Activated CD8-positive, alpha-beta T cell treated with anti-CD3 and anti-CD28 coated beads, Interleukin-2, amount 10 ng/mL, durations not matched to agents 7 days and 5 days (primary cell): Measurements from ENCODE around the gene JUN. TPM values are rescaled to one million over a fixed set of nuclear protein-coding genes. Genes with fewer than 3 reads are reported as not detected.

Experiments used
- ATAC-seq: fragments of 150-1000 bp; cut with Tn5 transposase; one replicate; pipeline ENCODE4 v1.10.0; 2021; ENCODE audit warnings: moderate library complexity
- CTCF ChIA-PET: fragments of 350-600 bp; sonication (Branson Sonifier 250); formaldehyde crosslinking; loops from one replicate; lab custom pipeline; 2021; ENCODE audit warnings: antibody characterized with exemption; lab: Charles Lee
- POLR2A ChIA-PET: fragments of 350-600 bp; sonication (Branson Sonifier 250); formaldehyde crosslinking; loops from one replicate; lab custom pipeline; 2021; ENCODE audit warnings: antibody characterized with exemption; lab: Charles Lee
- DNase-seq: peaks from one replicate; pipeline ENCODE4 v3.0.0-alpha.2; 2020
- H3K27ac Mint-ChIP-seq: one replicate; pipeline ENCODE4 v1.8.0; 2021; ENCODE audit warnings: mild to moderate bottlenecking, mixed read lengths
- H3K27me3 Mint-ChIP-seq: one replicate; pipeline ENCODE4 v1.8.0; 2021; ENCODE audit warnings: low read depth, mixed read lengths
- H3K36me3 Mint-ChIP-seq: one replicate; pipeline ENCODE4 v1.8.0; 2021; ENCODE audit warnings: low read depth, mixed read lengths
- H3K4me1 Mint-ChIP-seq: one replicate; pipeline ENCODE4 v1.8.0; 2021; ENCODE audit warnings: low read depth, mixed read lengths
- H3K4me3 Mint-ChIP-seq: one replicate; pipeline ENCODE4 v1.8.0; 2021; ENCODE audit warnings: mild to moderate bottlenecking, mixed read lengths
- H3K9me3 Mint-ChIP-seq: one replicate; pipeline ENCODE4 v1.8.0; 2022; ENCODE audit warnings: mixed read lengths; ENCODE audit not compliant: insufficient read depth
- total RNA-seq, 2 experiments: library from RNA; stranded (reverse); gene quantifications; one replicate each; pipeline ENCODE4 v1.2.3, GENCODE V29; 2021

Gene JUN
- total RNA-seq, result 100 to 1,000 TPM; 107 to 110 TPM

GRCh38 chr1:58783993-58784757 is at the start of gene JUN:
Gene JUN, minus strand, starts transcription at chr1:58784047. Its CDS starts 977 bp downstream, at chr1:58783070.
- Mint-ChIP-seq H3K27ac (peak within 1 kb of the TSS; percentile 95), H3K9me3 (peaks cover 10% of the 10 kb centered on the region), H3K27me3 (no peaks in the 10 kb centered on the region), H3K4me3 (peak within 1 kb of the TSS; percentile 87), H3K36me3 (peaks cover 41% of the 10 kb centered on the region), H3K4me1 (peaks cover 30% of the 10 kb centered on the region)
- ChIA-PET CTCF (interaction anchor here (0.9 to 10.4 kb wide), 13 partner anchors 11 to 975 kb away, joined by 3 to 63 read pairs (median 5); partner anchors contain the start of gene FGGY), POLR2A (interaction anchor here (0.6 to 4.6 kb wide), 60 partner anchors 11 to 975 kb away, joined by 3 to 38 read pairs (median 4); partner anchors contain the start of genes FGGY and OMA1)
- DNase-seq, result peak; percentile 99
- peak; percentile 74 for ATAC-seq

GRCh38 chr1:58833166-58833565 is 49.3 kb upstream of the JUN start:
- H3K9me3 Mint-ChIP-seq, result peaks cover 9% of the 10 kb centered on the region
- ChIA-PET CTCF (interaction anchor here (0.7 kb wide), 1 partner anchor 228 kb away, joined by 3 read pairs; no protein-coding TSS in a partner anchor), POLR2A (no interaction called here)
- peaks cover 8% of the 10 kb centered on the region for H3K36me3 Mint-ChIP-seq
- ATAC-seq (no peak), DNase-seq (no peak)
- no peaks in the 10 kb centered on the region for H3K27me3 Mint-ChIP-seq
- no peak overlapping the region for H3K4me3 Mint-ChIP-seq
- H3K4me1 Mint-ChIP-seq, result no peaks in the 10 kb centered on the region
- H3K27ac Mint-ChIP-seq, result no peak overlapping the region

DNA sequence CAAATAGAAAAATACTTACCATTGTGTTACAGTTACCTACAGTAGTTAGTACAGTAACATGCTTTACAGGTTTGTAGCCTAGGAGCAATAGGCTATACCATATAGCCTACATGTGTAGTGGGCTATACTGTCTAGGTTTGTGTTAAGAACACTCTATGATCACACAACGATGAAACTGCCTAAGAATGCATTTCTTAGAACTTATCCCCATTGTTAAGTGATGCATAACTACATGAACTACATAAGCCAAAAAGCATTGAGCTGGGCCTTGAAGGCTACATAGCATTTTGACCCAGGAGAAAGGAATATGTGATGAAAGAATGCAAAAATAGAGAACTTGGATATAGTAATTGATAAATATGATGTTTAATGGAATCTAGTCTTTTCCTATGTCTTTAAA is 46.4 kb upstream of the JUN start:
- ChIA-PET CTCF (no interaction called here), POLR2A (no interaction called here)
- Mint-ChIP-seq H3K36me3 (peaks cover 21% of the 10 kb centered on the region), H3K27me3 (no peaks in the 10 kb centered on the region), H3K4me1 (no peaks in the 10 kb centered on the region), H3K4me3 (no peak overlapping the region), H3K9me3 (peaks cover 30% of the 10 kb centered on the region), H3K27ac (no peak overlapping the region)
- DNase-seq (no peak), ATAC-seq (no peak)

DNA sequence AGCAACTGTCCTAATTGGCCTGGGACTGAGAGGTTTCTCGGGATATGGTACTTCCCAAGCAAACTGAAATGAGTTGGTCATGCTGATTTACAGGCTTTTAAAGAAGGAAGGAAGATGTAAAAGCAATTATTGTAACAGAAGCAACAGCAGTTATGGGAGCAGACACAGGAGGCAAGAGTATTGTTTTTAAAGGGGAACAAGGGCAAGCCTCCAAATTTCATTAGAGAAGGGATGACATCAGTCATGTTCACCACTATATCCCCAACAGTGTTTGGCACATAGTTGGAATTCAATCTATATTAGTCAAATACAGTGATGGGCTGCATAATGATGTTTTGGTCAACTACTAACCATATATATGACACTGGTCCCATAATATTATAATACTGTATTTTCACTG is 46.0 kb upstream of the JUN start:
- H3K36me3 Mint-ChIP-seq, result peaks cover 21% of the 10 kb centered on the region
- ChIA-PET POLR2A (no interaction called here), CTCF (no interaction called here)
- H3K27ac Mint-ChIP-seq, result no peak overlapping the region
- no peak for DNase-seq
- no peaks in the 10 kb centered on the region for H3K4me1 Mint-ChIP-seq
- no peak overlapping the region for H3K4me3 Mint-ChIP-seq
- ATAC-seq, result no peak
- H3K9me3 Mint-ChIP-seq, result peaks cover 30% of the 10 kb centered on the region
- H3K27me3 Mint-ChIP-seq, result no peaks in the 10 kb centered on the region

- Mint-ChIP-seq H3K36me3 (peaks cover 21% of the 10 kb centered on the region), H3K4me1 (no peaks in the 10 kb centered on the region), H3K9me3 (peaks cover 30% of the 10 kb centered on the region), H3K27ac (no peak overlapping the region), H3K27me3 (no peaks in the 10 kb centered on the region), H3K4me3 (no peak overlapping the region)
- ChIA-PET POLR2A (interaction anchor here (0.6 kb wide), 1 partner anchor 121 kb away, joined by 3 read pairs; no protein-coding TSS in a partner anchor), CTCF (interaction anchor here (1.7 kb wide), 2 partner anchors 14 to 21 kb away, joined by 3 read pairs; no protein-coding TSS in a partner anchor)
- no peak for ATAC-seq
- no peak for DNase-seq
Observed at GRCh38 chr1:58827298-58827697, 43.5 kb upstream of the JUN start.

GRCh38 chr1:58824753-58825389 is 41.0 kb upstream of the JUN start:
- H3K27me3 Mint-ChIP-seq, result peaks cover 3% of the 10 kb centered on the region
- no peak overlapping the region for H3K4me3 Mint-ChIP-seq
- H3K4me1 Mint-ChIP-seq, result no peaks in the 10 kb centered on the region
- DNase-seq, result no peak
- H3K27ac Mint-ChIP-seq, result no peak overlapping the region
- ChIA-PET CTCF (interaction anchor here (0.7 to 1.0 kb wide), 2 partner anchors 8 to 29 kb away, joined by 3 to 4 read pairs; no protein-coding TSS in a partner anchor), POLR2A (no interaction called here)
- H3K9me3 Mint-ChIP-seq, result peaks cover 30% of the 10 kb centered on the region
- no peak for ATAC-seq
- H3K36me3 Mint-ChIP-seq, result peaks cover 21% of the 10 kb centered on the region

- CTCF ChIA-PET, result no interaction called here
Observed at GRCh38 chr1:58823481-58824010, 39.7 kb upstream of the JUN start.

DNA sequence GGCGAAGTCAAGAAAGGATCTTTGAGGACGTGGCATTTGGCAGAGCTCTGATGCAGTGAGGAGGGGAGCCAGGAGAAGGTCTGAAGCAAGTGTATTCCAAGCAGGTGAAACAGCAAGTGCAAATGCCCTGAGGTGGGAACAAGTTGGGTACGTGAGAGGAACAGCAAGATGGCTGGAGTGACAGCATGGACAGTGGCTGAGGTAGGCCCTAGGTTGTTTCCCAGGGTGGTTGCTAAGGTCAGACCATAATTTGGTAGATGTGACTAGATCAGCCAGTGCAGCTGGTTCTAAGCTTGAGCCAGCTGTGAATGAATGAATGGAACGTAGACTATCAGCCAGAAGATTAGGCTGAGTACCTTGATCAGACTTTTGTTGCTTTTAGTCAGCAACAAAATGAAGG is 37.5 kb upstream of the JUN start:
- H3K4me1 Mint-ChIP-seq, result peaks cover 10% of the 10 kb centered on the region
- CTCF ChIA-PET, result interaction anchor here (1.3 kb wide), 1 partner anchor 14 kb away, joined by 3 read pairs; no protein-coding TSS in a partner anchor
- POLR2A ChIA-PET, result no interaction called here
- H3K27ac Mint-ChIP-seq, result no peak overlapping the region
- peaks cover 3% of the 10 kb centered on the region for H3K9me3 Mint-ChIP-seq
- peaks cover 7% of the 10 kb centered on the region for H3K27me3 Mint-ChIP-seq
- no peak for ATAC-seq
- H3K36me3 Mint-ChIP-seq, result no peaks in the 10 kb centered on the region
- no peak for DNase-seq
- no peak overlapping the region for H3K4me3 Mint-ChIP-seq

More at GRCh38 chr1:58823481-58824010, 39.7 kb upstream of the JUN start:
- POLR2A ChIA-PET, result no interaction called here
- Mint-ChIP-seq H3K36me3 (peaks cover 17% of the 10 kb centered on the region), H3K9me3 (peaks cover 22% of the 10 kb centered on the region), H3K4me1 (no peaks in the 10 kb centered on the region), H3K27me3 (peaks cover 7% of the 10 kb centered on the region), H3K27ac (no peak overlapping the region), H3K4me3 (no peak overlapping the region)
- DNase-seq (no peak), ATAC-seq (no peak)

GRCh38 chr1:58818976-58819375 is 35.1 kb upstream of the JUN start:
- CTCF ChIA-PET, result interaction anchor here (1.3 kb wide), 1 partner anchor 11 kb away, joined by 3 read pairs; no protein-coding TSS in a partner anchor
- Mint-ChIP-seq H3K4me3 (no peak overlapping the region), H3K27ac (no peak overlapping the region), H3K27me3 (peaks cover 7% of the 10 kb centered on the region), H3K36me3 (peaks cover 2% of the 10 kb centered on the region), H3K9me3 (no peaks in the 10 kb centered on the region), H3K4me1 (peaks cover 30% of the 10 kb centered on the region)
- ATAC-seq (no peak), DNase-seq (no peak)
- POLR2A ChIA-PET, result no interaction called here

DNA sequence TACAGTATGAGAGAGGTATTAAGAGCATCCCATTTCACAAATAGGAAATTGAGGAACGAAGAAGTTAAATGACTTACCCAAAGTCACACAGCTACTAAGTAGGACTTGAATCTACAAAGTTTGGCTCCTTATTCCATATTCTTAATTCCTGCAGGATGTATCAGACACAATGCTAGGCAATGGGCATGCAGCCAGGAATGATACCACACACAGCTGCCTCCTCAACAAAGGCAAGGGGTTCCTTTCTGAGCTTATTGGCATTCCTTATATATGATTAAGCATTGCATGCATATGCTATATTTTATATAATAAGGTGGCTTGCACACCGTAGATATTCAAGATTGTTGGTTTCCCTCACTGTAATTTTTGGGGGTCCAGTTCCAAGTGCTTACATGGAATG is 34.2 kb upstream of the JUN start:
- DNase-seq (no peak), ATAC-seq (no peak)
- Mint-ChIP-seq H3K27me3 (peaks cover 7% of the 10 kb centered on the region), H3K27ac (no peak overlapping the region), H3K36me3 (peaks cover 5% of the 10 kb centered on the region), H3K4me3 (no peak overlapping the region), H3K4me1 (peaks cover 39% of the 10 kb centered on the region), H3K9me3 (no peaks in the 10 kb centered on the region)
- POLR2A ChIA-PET, result no interaction called here
- CTCF ChIA-PET, result interaction anchor here (1.1 kb wide), 1 partner anchor 40 kb away, joined by 3 read pairs; no protein-coding TSS in a partner anchor

- ChIA-PET POLR2A (interaction anchor here (0.6 to 2.0 kb wide), 11 partner anchors 33 to 514 kb away, joined by 3 to 18 read pairs (median 3); partner anchors contain the start of genes JUN and OMA1), CTCF (interaction anchor here (0.8 to 1.9 kb wide), 6 partner anchors 9 to 230 kb away, joined by 3 to 9 read pairs (median 4); no protein-coding TSS in a partner anchor)
- peak overlapping the region; percentile 83 for H3K4me3 Mint-ChIP-seq
- DNase-seq, result no peak
- peaks cover 5% of the 10 kb centered on the region for H3K36me3 Mint-ChIP-seq
- no peaks in the 10 kb centered on the region for H3K9me3 Mint-ChIP-seq
- peak overlapping the region; percentile 92 for H3K27ac Mint-ChIP-seq
- H3K4me1 Mint-ChIP-seq, result peaks cover 49% of the 10 kb centered on the region
- ATAC-seq, result no peak
- peaks cover 7% of the 10 kb centered on the region for H3K27me3 Mint-ChIP-seq
Observed at GRCh38 chr1:58816747-58817221, 32.9 kb upstream of the JUN start.
